H54 (cell line): Measurements from ENCODE around the gene NTSR1.

Experiments used
- DNase-seq: peaks from one replicate; pipeline ENCODE4 v3.0.0; 2011; ENCODE audit warnings: low spot score, mixed read lengths; ENCODE audit not compliant: insufficient read length
- FAIRE-seq: peaks from 3 replicates; lab custom pipeline; 2011; peaks lifted over from hg19 to GRCh38; lab: Jason Lieb, UNC
- POLR2A ChIP-seq: IDR thresholded peaks from 2 replicates; pipeline ENCODE4 v1.6.1; 2011; ENCODE audit warnings: low read depth, mild to moderate bottlenecking, low read length

The NTSR1 gene

DNA sequence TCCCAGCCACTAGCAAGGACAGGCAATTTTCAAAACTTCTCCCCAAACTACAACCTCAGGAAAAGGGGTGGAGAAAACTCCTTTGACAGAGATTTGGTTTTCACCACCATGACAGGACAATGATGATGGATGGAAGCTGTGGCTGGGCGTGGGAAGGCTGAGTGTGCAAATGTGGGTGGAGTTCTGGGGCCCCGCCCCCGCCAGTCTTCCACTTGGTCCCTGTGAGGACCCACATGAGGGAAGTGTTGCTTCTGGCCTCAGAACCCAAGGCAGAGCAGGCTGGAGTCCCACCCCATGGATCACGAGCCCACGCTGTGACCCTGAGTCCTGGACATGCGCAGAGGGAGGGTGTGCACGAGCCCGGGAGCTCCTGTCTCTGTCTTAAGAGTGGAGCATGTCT is 66.1 kb downstream of the NTSR1 start:
- FAIRE-seq = no peak
- no peak for DNase-seq
- no peak for TF ChIP-seq POLR2A

DNA sequence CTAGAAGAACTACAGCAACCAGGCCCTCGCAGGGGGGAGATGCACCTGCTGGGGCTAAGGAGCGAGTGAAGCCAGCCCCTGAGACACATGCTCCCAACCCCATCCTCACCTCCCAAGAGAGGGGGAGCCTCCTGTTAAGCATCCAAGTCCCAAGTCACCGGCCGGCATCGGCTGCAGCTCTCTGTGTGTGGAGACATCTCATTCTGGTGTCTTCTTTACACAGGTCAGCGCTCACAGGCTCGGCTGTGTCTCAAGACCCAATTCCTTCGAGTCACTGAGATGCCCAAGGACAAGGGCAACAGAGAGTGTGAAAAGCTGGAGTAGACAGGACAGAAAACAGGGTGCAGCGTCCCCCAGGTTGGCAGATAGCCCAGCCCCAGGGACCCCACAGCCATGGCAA is 66.6 kb downstream of the NTSR1 start:
- no peak for FAIRE-seq
- TF ChIP-seq POLR2A = no peak

DNA sequence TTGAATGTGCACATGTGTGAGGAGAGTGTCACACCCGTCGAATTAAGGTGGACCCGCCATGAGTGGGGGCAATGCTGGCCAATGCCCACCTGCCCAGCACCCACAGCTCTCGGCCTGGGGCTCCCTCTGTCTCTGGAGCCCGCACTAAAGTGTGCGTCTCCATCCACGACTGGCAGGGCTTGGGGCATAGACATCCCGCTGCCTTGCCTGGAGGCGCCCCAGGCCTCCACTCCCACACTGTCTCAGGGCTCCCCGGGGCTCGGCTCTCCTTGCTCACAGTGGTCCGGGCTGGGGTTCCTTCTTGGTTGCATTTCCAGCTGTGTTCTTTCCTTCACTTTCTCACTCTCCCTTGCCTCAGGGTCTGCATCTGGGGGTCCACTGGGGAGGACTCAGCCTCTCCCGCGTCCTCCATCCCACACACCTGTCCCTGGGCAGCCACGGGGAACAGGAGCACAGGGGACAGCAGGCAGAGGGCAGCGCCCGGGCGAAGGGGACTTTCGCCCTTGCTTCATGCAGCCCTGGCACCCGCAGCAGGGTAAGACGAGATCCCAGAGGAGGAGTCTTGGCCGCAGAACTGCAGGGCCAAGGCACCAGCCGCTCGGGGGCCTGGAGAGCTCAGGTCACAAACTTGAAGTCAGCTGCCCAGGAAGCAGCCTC is 67.5 kb downstream of the NTSR1 start:
- DNase-seq (no peak), FAIRE-seq (no peak)
- TF ChIP-seq POLR2A = no peak

More for the DNA sequence above, 66.6 kb downstream of the NTSR1 start:
- DNase-seq = no peak

DNA sequence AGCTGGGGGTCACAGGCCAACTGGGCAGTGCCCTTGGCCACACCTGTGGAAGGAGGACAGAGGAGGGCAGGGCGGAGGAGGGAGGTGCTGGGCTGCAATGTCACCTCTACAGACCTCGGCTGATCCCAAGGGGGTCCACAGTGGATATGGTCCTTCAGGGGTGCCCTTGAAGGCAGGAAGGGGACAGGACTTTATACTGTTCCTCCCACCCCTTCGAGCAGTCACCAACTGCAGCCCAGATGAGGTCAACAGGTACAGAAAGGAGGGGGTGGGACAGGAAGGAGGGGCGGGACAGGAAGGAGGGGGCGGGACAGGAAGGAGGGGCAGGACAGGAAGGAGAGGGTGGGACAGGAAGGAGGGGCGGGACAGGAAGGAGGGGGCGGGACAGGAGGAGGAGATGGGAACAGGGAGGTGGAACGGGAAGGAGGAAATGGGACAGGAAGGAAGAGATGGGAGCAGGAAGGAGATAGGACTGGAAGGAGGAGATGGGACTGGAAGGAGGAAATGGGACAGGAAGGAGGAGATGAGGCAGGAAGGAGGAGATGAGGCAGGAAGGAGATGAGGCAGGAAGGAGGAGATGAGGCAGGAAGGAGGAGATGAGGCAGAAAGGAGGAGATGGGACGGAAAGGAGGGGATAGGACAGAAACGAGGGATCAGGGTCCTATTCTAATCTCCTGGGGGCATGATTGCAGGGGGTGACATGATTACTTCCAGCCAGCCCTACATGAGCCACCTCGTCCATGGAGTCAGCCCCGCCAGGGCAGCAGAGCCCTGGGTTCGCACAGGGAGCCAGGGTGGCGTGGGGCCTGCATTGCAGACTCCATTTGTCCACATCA is 68.3 kb downstream of the NTSR1 start:
- no peak for FAIRE-seq
- peak; percentile 76 for DNase-seq
- no peak for TF ChIP-seq POLR2A

DNA sequence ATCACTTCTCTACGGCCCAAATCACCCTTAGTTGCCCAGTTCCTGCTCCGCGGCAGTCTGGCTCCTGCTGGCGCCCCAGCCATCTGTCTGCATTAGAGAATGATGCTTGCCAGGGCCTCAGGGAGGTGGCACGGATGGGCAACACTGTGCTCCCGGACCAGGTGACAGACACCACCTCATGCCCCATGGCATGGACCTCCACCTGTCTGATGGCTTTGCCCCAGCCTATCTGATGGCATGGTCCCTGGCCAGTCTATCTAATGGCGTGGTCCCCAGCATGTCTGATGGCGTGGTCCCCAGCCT is 68.8 kb downstream of the NTSR1 start:
- DNase-seq (no peak), FAIRE-seq (no peak)
- TF ChIP-seq POLR2A = peak; percentile 10; the same call in 1 of the 2 replicates

DNA sequence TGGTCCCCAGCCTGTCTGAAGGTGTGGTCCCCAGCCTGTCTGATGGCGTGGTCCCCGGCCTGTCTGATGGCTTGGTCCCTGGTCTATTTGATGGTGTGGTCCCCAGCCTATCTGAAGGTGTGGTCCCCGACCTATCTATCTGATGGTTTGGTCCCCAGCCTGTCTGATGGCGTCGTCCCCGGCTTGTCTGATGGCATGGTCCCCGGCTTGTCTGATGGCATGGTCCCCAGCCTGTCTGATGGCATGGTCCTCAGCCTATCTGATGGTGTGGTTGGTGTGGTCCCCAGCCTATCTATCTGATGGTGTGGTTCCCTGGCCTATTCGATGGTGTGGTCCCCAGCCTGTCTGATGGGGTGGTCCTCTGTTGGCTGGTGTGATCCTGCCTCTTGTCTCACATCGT is 69.4 kb downstream of the NTSR1 start:
- TF ChIP-seq POLR2A = no peak
- DNase-seq (no peak), FAIRE-seq (no peak)

DNA sequence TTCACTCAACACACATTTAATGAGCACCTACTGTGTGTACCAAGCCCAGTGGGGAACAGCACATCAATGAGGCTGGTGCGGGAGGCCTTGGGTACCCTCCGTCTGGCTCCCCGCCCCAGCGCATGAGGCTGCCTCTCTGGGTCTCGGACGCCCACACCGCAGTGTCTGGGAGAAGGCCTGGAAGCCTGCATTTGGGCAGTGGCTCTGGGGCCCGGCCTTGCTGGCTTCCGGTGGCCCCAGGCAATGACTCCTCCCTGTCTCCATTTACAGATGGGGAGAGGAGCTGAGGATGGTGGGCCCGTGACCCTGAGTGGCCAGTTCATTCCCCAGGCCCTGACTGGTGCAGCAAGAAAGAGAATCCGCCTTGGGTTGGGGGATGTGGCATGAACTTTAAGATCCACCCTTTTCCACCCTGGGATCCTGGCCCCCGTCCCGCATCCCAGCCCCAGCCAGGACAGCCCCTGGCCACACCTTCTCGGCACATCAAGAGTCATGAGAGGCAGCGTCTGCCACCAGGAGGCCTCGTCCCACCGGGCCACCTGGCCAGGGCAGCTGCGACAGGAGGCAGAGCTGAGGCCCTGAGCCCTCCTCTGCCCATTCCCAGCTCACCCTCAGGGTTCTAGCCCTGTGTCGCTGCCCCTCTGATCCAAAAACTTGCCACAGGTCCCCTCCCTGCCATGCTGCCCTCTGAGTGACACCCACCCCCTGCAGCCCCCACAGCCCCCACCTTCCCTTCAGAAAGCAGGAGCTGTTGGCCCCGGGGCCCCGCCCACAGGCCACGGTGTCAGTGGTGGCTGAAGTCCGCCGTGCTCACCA is 70.2 kb downstream of the NTSR1 start:
- DNase-seq = no peak
- no peak for FAIRE-seq

DNA sequence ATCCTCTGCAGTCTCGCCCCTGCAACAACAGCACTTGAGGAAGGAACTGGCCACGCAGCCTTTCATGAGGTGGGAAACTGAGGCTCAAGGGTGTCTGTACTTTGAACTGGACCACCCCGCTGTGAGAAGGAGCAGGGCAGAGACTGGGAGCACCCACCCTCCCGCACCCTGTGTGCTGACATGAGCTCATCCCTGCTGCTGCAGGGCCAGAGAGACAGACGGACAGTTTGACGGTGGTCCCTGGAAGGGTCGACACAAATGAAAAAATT is 70.7 kb downstream of the NTSR1 start:
- DNase-seq = no peak
- no peak for FAIRE-seq
- TF ChIP-seq POLR2A = no peak

More for the DNA sequence above, 70.2 kb downstream of the NTSR1 start:
- TF ChIP-seq POLR2A = no peak

DNA sequence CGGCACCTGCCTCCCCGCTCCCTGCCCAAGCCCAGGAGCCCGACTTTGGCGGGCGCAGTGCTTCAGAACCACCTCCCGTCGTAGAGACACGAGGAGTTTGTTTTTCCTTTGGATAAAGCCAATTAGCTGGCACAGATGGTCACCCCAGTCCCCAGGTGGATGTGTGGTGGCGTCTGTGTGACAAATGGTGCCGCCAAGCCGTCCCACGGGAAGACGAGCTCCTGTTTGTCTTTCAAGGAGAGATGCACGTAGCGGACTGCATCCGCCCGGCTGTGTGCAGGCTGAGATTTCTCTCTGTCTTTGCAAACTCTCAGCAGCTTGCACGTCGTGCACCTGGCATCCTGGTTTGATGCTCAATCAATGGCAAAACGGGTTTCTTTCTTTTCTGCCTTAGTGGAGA is 71.6 kb downstream of the NTSR1 start:
- TF ChIP-seq POLR2A = no peak
- DNase-seq (no peak), FAIRE-seq (no peak)

DNA sequence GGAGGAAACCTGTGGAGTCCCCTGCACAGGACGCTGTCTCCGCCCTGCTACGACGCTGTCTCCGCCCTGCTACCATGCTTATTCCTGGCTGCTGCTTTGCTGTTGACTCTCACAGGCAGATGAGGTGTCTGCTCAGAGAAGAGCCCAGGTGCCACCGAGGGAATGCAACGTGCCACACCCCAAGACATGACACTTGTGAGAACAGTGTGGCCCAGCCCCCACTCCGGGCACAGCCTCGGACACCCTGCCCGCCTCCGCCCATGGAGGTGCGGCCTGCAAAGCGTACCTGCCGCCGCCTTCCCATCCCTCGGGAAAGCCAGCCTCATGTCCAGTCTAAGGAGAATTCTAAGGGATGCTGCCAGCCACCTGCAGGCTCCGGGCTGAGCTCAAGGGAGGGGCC is 72.1 kb downstream of the NTSR1 start:
- DNase-seq = no peak
- no peak for TF ChIP-seq POLR2A
- FAIRE-seq = no peak

DNA sequence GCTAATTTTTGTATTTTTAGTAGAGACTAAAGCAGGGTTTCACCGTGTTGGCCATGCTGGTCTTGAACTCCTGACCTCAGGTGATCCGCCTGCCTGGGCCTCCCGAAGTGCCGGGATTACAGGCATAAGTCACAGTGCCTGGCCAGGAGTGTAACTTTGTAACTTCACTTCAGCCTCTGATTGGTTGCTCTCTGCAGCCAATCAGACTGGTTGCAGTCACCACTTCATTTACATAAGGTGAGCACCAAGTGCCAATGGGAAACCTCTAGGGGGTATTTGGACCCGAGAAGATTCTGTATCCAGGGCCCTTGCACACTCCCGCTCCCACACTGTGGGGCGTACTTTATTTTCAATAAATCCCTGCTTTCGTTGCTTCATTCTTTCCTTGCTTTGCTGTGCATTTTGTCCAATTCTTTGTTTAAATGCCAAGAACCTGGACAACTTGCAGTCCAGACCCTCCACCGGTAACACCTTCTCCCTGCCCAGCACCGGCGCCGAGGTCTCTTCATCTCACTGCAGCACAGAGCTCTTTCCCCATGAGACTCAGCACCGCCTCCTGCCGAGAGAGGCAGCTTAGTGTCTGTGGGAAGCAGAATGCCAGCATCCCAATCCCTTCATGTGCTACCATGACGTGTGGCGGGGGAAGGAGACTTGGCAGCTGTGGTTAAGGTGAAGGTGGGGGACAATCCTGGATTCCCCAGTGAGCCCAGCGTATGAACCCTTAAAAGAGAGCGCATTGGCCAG is 73.7 kb downstream of the NTSR1 start:
- DNase-seq = no peak
- FAIRE-seq = no peak
- TF ChIP-seq POLR2A = no peak

DNA sequence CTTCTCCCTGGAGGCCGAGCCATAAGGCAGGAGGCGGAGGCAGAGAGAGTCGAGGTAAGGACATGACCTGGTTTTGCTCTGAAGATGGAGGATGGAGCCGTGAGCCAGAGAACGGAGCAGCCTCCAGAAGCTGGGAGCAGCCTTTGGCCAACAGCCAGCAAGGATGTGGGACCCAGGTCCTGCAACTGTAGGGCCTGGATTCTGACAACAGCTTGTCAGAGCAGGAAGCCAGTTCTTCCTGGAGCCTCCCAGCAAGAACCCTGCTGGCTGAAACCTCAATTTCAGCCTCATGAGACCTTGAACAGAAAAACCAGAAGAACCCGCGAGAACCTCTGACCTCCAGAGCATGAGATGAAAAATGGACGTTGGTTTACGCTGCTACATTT is 74.2 kb downstream of the NTSR1 start:
- DNase-seq (no peak), FAIRE-seq (no peak)
- no peak for TF ChIP-seq POLR2A

DNA sequence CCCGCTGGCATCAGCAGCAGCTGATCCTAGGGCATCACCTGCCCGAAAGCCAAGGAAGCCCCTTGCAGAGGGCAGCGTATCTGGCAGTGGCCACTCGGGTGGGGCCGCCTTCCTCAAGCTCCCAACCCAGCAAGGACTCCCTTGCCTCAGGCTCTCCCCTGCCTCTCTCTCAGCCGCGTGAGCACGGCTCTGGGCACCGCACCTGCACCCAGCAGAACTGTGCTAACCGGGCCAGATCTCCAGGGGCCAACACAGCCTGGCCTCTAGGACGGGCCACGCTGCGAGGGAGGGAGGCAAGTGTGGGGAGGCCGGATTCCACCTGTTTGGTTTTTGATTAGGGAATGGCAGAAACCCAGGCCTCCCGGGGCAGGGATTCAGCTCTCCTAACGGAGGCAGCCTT is 75.9 kb downstream of the NTSR1 start:
- no peak for FAIRE-seq
- TF ChIP-seq POLR2A = no peak

DNA sequence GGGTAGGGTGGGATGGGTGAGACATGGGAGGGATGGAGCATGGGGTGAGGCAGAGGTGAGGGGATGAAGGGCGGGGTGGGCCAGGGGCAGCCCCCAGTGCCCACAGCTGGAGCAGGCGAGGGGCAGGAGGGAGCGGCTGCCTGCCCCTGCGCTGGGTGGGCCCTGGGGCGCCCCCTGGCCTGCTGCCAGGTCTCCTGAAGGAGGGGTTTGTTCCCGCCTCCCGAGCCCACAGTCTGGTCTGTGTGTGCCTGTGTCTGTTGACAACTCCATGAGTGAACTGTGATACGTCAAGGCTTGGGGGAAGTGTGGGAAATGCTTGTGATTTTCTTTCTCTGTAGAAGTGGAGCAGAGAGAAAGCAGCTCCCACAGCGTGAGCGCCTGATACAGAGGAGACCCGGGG is 76.8 kb downstream of the NTSR1 start:
- DNase-seq (no peak), FAIRE-seq (no peak)
- TF ChIP-seq POLR2A = no peak

More for the DNA sequence above, 75.9 kb downstream of the NTSR1 start:
- DNase-seq = no peak
